Small intestine (tissue), 7 donors: ENCODE data around the gene CNTN5. TPM values are rescaled to one million over a fixed set of nuclear protein-coding genes. Genes with fewer than 3 reads are reported as not detected.

Experiments
- DNase-seq, 2 donors: peaks; one replicate each; pipeline versions ENCODE4 v3.0.0 to v3.0.0-alpha.2; 2013
- FAIRE-seq: peaks from 2 replicates; lab custom pipeline; 2012; peaks lifted over from hg19 to GRCh38; lab: Jason Lieb, UNC
- H3K27ac ChIP-seq, 3 donors: one replicate each; pipeline ENCODE4 v1.5.1; 2013; ENCODE audit warnings: low read length in 2 of 3, mild to moderate bottlenecking in 2 of 3, control low read depth in 1 of 3, inconsistent platforms in 1 of 3, low read depth in 1 of 3, moderate library complexity in 1 of 3
- H3K27me3 ChIP-seq, 3 donors: one replicate each; pipeline ENCODE4 v1.6.1; 2013; ENCODE audit warnings: low read length in 3 of 3, inconsistent platforms in 1 of 3; ENCODE audit not compliant: control insufficient read depth in 3 of 3, insufficient read depth in 3 of 3
- H3K36me3 ChIP-seq, 3 donors: one replicate each; pipeline ENCODE4 v1.6.1; 2013; ENCODE audit warnings: low read length in 3 of 3, inconsistent platforms in 1 of 3, low read depth in 1 of 3, mild to moderate bottlenecking in 1 of 3, moderate library complexity in 1 of 3; ENCODE audit not compliant: control insufficient read depth in 3 of 3, insufficient read depth in 2 of 3
- H3K4me1 ChIP-seq, 3 donors: one replicate each; pipeline ENCODE4 v1.6.1; 2013; ENCODE audit warnings: low read length in 2 of 3, inconsistent platforms in 1 of 3, low read depth in 1 of 3, mild to moderate bottlenecking in 1 of 3, moderate library complexity in 1 of 3; ENCODE audit not compliant: control insufficient read depth in 3 of 3, insufficient read depth in 2 of 3
- H3K4me3 ChIP-seq, 3 donors: one replicate each; pipeline ENCODE4 v1.5.1; 2013; ENCODE audit warnings: low read length in 3 of 3, control low read depth in 1 of 3, inconsistent platforms in 1 of 3, low read depth in 1 of 3, mild to moderate bottlenecking in 1 of 3, moderate library complexity in 1 of 3
- H3K9me3 ChIP-seq, 2 donors: one replicate each; pipeline ENCODE4 v1.6.1; 2013; ENCODE audit warnings: low read depth in 1 of 2, low read length in 1 of 2; ENCODE audit not compliant: control insufficient read depth in 2 of 2, insufficient read depth in 1 of 2
- WGBS, 3 donors: extraction: QIAGEN DNeasy Blood & Tissue Kit; methylation state at CpG; one replicate each; pipeline ENCODE4 v1.1.7; 2013; 5-methylcytosine and 5-hydroxymethylcytosine counted together
- polyA plus RNA-seq, 4 donors: library from polyadenylated mRNA; stranded (reverse) in 3 of 4; unstranded in 1 of 4; fragments of 200-250 nt in 3 of 4; fragments of 120-200 nt in 1 of 4; gene quantifications; one replicate each; pipeline versions ENCODE4 v1.2.1 to v1.2.3, GENCODE V29; 2013
- donor health status: healthy with polysubstance abuse.
- donor health status: control.
- donor health status: control.
- donor health status: Bipolar disorder and iron deficiency.
- donor health status: healthy.

The CNTN5 gene
- polyA plus RNA-seq, 4 donors = 0.04 to 0.09 TPM; not detected in 2

- DNase-seq (no peak), FAIRE-seq (no peak)
- Histone ChIP-seq H3K27me3 (no peaks in the 10 kb centered on the region), H3K9me3 (no peaks in the 10 kb centered on the region), H3K4me3 (no peak overlapping the region), H3K36me3 (no peaks in the 10 kb centered on the region), H3K27ac (no peak overlapping the region), H3K4me1 (no peaks in the 10 kb centered on the region)
- WGBS, 3 donors = 55 to 61% (median 61%) methylated on average over 3 of the region's 3 CpGs
Measured at GRCh38 chr11:99614352-99614751, 593.6 kb downstream of the CNTN5 start.

- H3K4me3 ChIP-seq = no peak overlapping the region
- FAIRE-seq (no peak), DNase-seq (no peak)
- WGBS, 3 donors = 58 to 75% (median 71%) methylated on average over 5 of the region's 5 CpGs
- no peaks in the 10 kb centered on the region for H3K9me3 ChIP-seq
- no peaks in the 10 kb centered on the region for H3K4me1 ChIP-seq
- H3K27me3 ChIP-seq = no peaks in the 10 kb centered on the region
- no peak overlapping the region for H3K27ac ChIP-seq
- H3K36me3 ChIP-seq = no peaks in the 10 kb centered on the region
Measured at GRCh38 chr11:99630629-99631028, 609.9 kb downstream of the CNTN5 start.

GRCh38 chr11:99631618-99632017 is 610.9 kb downstream of the CNTN5 start:
- no peak for DNase-seq
- WGBS, 3 donors = 38 to 71% (median 61%) methylated on average over 1 of the region's 1 CpG
- Histone ChIP-seq H3K4me3 (no peak overlapping the region), H3K9me3 (no peaks in the 10 kb centered on the region), H3K27me3 (no peaks in the 10 kb centered on the region), H3K27ac (no peak overlapping the region), H3K4me1 (no peaks in the 10 kb centered on the region), H3K36me3 (no peaks in the 10 kb centered on the region)
- no peak for FAIRE-seq

- 66 to 76% (median 75%) methylated on average over 2 of the region's 2 CpGs for WGBS, 3 donors
- FAIRE-seq (no peak), DNase-seq (no peak)
- Histone ChIP-seq H3K9me3 (no peaks in the 10 kb centered on the region), H3K36me3 (no peaks in the 10 kb centered on the region), H3K4me3 (no peak overlapping the region), H3K27me3 (no peaks in the 10 kb centered on the region), H3K27ac (no peak overlapping the region), H3K4me1 (no peaks in the 10 kb centered on the region)
Measured at GRCh38 chr11:99632969-99633368, 612.2 kb downstream of the CNTN5 start.

GRCh38 chr11:99634581-99634980 is 613.8 kb downstream of the CNTN5 start:
- WGBS, 3 donors = 48 to 68% (median 66%) methylated on average over 4 of the region's 4 CpGs

GRCh38 chr11:99638073-99638553 is 617.4 kb downstream of the CNTN5 start:
- 45 to 55% (median 51%) methylated on average over 5 of the region's 5 CpGs for WGBS, 3 donors
- Histone ChIP-seq H3K27me3 (no peaks in the 10 kb centered on the region), H3K36me3 (no peaks in the 10 kb centered on the region), H3K9me3 (no peaks in the 10 kb centered on the region), H3K4me1 (no peaks in the 10 kb centered on the region), H3K27ac (no peak overlapping the region), H3K4me3 (no peak overlapping the region)
- FAIRE-seq (no peak), DNase-seq (no peak)

More at GRCh38 chr11:99634581-99634980, 613.8 kb downstream of the CNTN5 start:
- Histone ChIP-seq H3K36me3 (no peaks in the 10 kb centered on the region), H3K27me3 (no peaks in the 10 kb centered on the region), H3K4me1 (no peaks in the 10 kb centered on the region), H3K4me3 (no peak overlapping the region), H3K27ac (no peak overlapping the region), H3K9me3 (no peaks in the 10 kb centered on the region)
- no peak for FAIRE-seq
- no peak for DNase-seq

GRCh38 chr11:99640671-99641070 is 619.9 kb downstream of the CNTN5 start:
- FAIRE-seq (no peak), DNase-seq (no peak)
- peaks cover 0 to 3% of the 10 kb centered on the region in 2 donors for H3K9me3 ChIP-seq
- H3K27me3 ChIP-seq = no peaks in the 10 kb centered on the region
- H3K36me3 ChIP-seq = no peaks in the 10 kb centered on the region
- H3K27ac ChIP-seq = no peak overlapping the region
- H3K4me1 ChIP-seq = no peaks in the 10 kb centered on the region
- H3K4me3 ChIP-seq = no peak overlapping the region

- peaks cover 0 to 3% of the 10 kb centered on the region in 2 donors for H3K9me3 ChIP-seq
- DNase-seq (no peak), FAIRE-seq (no peak)
- H3K4me1 ChIP-seq = no peaks in the 10 kb centered on the region
- H3K27me3 ChIP-seq = no peaks in the 10 kb centered on the region
- no peak overlapping the region for H3K4me3 ChIP-seq
- no peak overlapping the region for H3K27ac ChIP-seq
- H3K36me3 ChIP-seq = no peaks in the 10 kb centered on the region
- WGBS, 3 donors = 59 to 68% (median 67%) methylated on average over 2 of the region's 2 CpGs
Measured at GRCh38 chr11:99645934-99646333, 625.2 kb downstream of the CNTN5 start.

- H3K4me1 ChIP-seq = no peaks in the 10 kb centered on the region
- FAIRE-seq (no peak), DNase-seq (no peak)
- H3K9me3 ChIP-seq = peaks cover 0 to 5% of the 10 kb centered on the region in 2 donors
- no peaks in the 10 kb centered on the region for H3K27me3 ChIP-seq
- H3K36me3 ChIP-seq = no peaks in the 10 kb centered on the region
- H3K27ac ChIP-seq = no peak overlapping the region
- H3K4me3 ChIP-seq = no peak overlapping the region
- WGBS, 3 donors = 42 to 67% (median 59%) methylated on average over 2 of the region's 2 CpGs
Measured at GRCh38 chr11:99670067-99670676, 649.4 kb downstream of the CNTN5 start.
